ENCODE results near the gene ARID1B. TPM values are rescaled to one million over a fixed set of nuclear protein-coding genes. Genes with fewer than 3 reads are reported as not detected.

Gene ARID1B
- total and polyA plus RNA-seq, 2 of the 4 experiments (the other 2 are of a cell fraction), result 14.5 to 20.1 TPM

DNA sequence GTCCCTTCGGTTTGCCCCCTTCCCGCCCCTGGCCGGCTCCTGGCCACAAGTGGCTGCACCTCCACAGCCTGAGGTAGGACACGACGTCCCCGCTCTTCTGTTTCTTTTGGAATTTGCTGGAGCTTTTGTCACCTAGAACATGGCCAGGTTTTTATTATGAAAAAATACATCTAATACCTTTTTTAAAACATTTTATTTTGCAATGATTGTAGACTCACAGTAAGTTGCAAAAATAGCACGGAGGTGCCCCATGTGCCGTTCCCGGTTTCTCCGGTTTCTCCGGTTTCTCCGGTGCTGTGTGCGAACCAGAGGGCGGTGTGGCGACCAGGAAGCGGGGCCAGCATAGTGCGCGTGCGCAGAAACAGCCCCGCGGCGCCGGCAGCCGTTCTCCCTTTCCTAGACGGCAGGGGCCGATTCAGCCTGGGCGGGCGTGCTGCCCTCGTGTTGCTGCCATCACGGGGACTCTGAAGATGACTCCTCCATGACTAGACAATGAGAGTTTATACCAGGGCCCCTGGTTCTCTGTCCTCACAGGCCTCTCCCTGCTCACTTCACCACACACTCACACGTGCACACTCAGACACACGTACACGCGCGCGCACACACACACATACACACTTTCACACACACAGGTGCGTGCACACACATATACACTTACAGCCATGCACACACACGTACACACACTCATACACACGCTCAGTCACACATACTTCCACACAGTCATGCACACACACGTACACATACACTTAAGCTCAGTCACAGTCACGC, 444.1 kb downstream of the ARID1B start:
- H2BK20ac ChIP-seq (ENCODE audit: low read depth, low read length), result peak overlapping the region; percentile 18; the same call in 1 of the 2 replicates
- H3K4me2 ChIP-seq (ENCODE audit: low read depth, low read length), result peak overlapping the region; percentile 81
- intact Hi-C loops (cut with micrococcal nuclease) (no loop called here), dilution Hi-C loops (cut with HindIII; ENCODE audit: low sequenced_read_pairs, unreplicated experiment) (no loop called here), in situ Hi-C loops (cut with MboI; ENCODE audit: low sequenced_read_pairs) (no loop called here)
- H3K14ac ChIP-seq (replicated peaks; ENCODE audit: low read depth, low read length), result peak overlapping the region; percentile 20
- peak overlapping the region; percentile 66 to 97 for H4K8ac ChIP-seq (ENCODE audit: low read depth in 2 of 2, low read length in 2 of 2)
- peak overlapping the region; percentile 38 for H3K4me3 ChIP-seq (ENCODE audit: insufficient read depth, low read depth, low read length)
- no peaks in the 10 kb centered on the region for H3K9me3 ChIP-seq (ENCODE audit: control insufficient read depth, insufficient read depth, low read length)
- H4K5ac ChIP-seq (ENCODE audit: low read depth, low read length), result peak overlapping the region; percentile 94
- H3K23ac ChIP-seq (ENCODE audit: low read depth, low read length), result peak overlapping the region; percentile 87; the same call in 1 of the 2 replicates
- POLR2A ChIA-PET (ENCODE audit: unreplicated experiment), result no interaction called here
- no TSS peak for BruUV-seq (replicated peaks)
- DNase-seq (peak; percentile 63), ATAC-seq (ENCODE audit: low read depth) (peak; percentile 85)
- H3K36me3 ChIP-seq (ENCODE audit: control insufficient read depth, insufficient read depth, low read length), result no peaks in the 10 kb centered on the region
- H3K18ac ChIP-seq (ENCODE audit: low read depth, low read length), result peak overlapping the region; percentile 25; the same call in 1 of the 2 replicates
- H2BK120ac ChIP-seq (ENCODE audit: low read depth, low read length), result peak overlapping the region; percentile 71
- peak overlapping the region; percentile 84 for H3K4ac ChIP-seq (ENCODE audit: low read depth, low read length)
- peak overlapping the region; percentile 95 for H2AK5ac ChIP-seq (ENCODE audit: low read depth, low read length)
- peak overlapping the region; percentile 71; the same call in 1 of the 2 replicates for H3K56ac ChIP-seq (ENCODE audit: extremely low read depth, insufficient read depth, low read length)
- TF ChIP-seq BHLHE40 (IDR thresholded peaks at IDR 0.05; ENCODE audit: low read depth, low read length) (peak; percentile 58; the same call in 1 of the 2 replicates), NFE2L2 (IDR thresholded peaks at IDR 0.05; ENCODE audit: low read depth, low read length) (peak; percentile 26; the same call in 1 of the 2 replicates), RAD21 (IDR thresholded peaks at IDR 0.05; ENCODE audit: low read length) (no peak)
- TF ChIP-seq, protein P1, sequence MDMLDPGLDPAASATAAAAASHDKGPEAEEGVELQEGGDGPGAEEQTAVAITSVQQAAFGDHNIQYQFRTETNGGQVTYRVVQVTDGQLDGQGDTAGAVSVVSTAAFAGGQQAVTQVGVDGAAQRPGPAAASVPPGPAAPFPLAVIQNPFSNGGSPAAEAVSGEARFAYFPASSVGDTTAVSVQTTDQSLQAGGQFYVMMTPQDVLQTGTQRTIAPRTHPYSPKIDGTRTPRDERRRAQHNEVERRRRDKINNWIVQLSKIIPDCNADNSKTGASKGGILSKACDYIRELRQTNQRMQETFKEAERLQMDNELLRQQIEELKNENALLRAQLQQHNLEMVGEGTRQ (IDR thresholded peaks at IDR 0.05; ENCODE audit: low read depth, low read length), result peak; percentile 44; the same call in 1 of the 2 replicates
- peaks cover 7% of the 10 kb centered on the region for H3K9me1 ChIP-seq (ENCODE audit: insufficient read depth, low read length)
- H2BK15ac ChIP-seq (ENCODE audit: low read depth, low read length), result no peak overlapping the region
- WGBS, 2 experiments (ENCODE audit: extremely low coverage in 2 of 2, insufficient read length in 1 of 2), result 30% methylated on average over 35 of the region's 41 CpGs; no CpG with 5 or more reads in 1 of the 2 experiments
- CTCF ChIA-PET, result no interaction called here
- H4K20me1 ChIP-seq (ENCODE audit: insufficient read depth, low read length), result no peaks in the 10 kb centered on the region
- H3K79me1 ChIP-seq (ENCODE audit: low read depth in 1 of 2, low read length in 2 of 2), result peaks cover 0 to 8% of the 10 kb centered on the region in 2 experiments; a peak in 1 of 4 replicates
- peaks cover 8% of the 10 kb centered on the region for H3K4me1 ChIP-seq (ENCODE audit: control insufficient read depth, insufficient read depth, low read length)
- peak overlapping the region; percentile 95 for H2AFZ ChIP-seq (replicated peaks; ENCODE audit: low read length, poor library complexity)
- no peak overlapping the region; the same call in 1 of the 2 replicates for H3K27ac ChIP-seq (ENCODE audit: insufficient read depth, low read length)
- peak overlapping the region; percentile 74 for H2AK9ac ChIP-seq (replicated peaks; ENCODE audit: low read depth, low read length, poor library complexity)
- peak overlapping the region; percentile 50 for H4K91ac ChIP-seq (ENCODE audit: insufficient read depth, low read depth, low read length)
- no peaks in the 10 kb centered on the region for H3K27me3 ChIP-seq (ENCODE audit: control insufficient read depth, insufficient read depth, low read length)
- H2BK5ac ChIP-seq (ENCODE audit: low read depth, low read length, poor library complexity, severe bottlenecking), result no peak overlapping the region
- H3K9ac ChIP-seq (ENCODE audit: low read depth, low read length), result peak overlapping the region; percentile 57

All from IMR-90 (cell line).